Measurements from ENCODE around the gene CDC42EP4. TPM values are rescaled to one million over a fixed set of nuclear protein-coding genes. Genes with fewer than 3 reads are reported as not detected.
A peak's percentile ranks its signal among the peaks of the same experiment; 100 is the strongest.

CDC42EP4 gene
- total and polyA plus RNA-seq, 5 experiments from 2014 or later, result 0.21 to 0.96 (median 0.50) TPM; not detected in 2

GRCh38 chr17:73261952-73262675 is 49.7 kb downstream of the CDC42EP4 start:
- ATAC-seq, result no peak
- Mint-ChIP-seq H3K36me3 (no peaks in the 10 kb centered on the region), H3K27ac (peak overlapping the region in 1 of 10 donors; percentile 79), H3K9me3 (no peaks in the 10 kb centered on the region), H3K4me1 (no peaks in the 10 kb centered on the region), H3K4me3 (no peak overlapping the region), H3K27me3 (peaks cover 0 to 4% (median 0%) of the 10 kb centered on the region in 5 donors)
- POLR2A ChIA-PET, result no interaction called here
- no peak for DNase-seq

- Mint-ChIP-seq H3K36me3 (no peaks in the 10 kb centered on the region), H3K27me3 (peaks cover 0 to 4% (median 0%) of the 10 kb centered on the region in 5 donors)
- ATAC-seq, result no peak
These were observed 50.2 kb downstream of the CDC42EP4 start, which contains the start of gene CPSF4L for GRCh38 chr17:73261617-73261951. CPSF4L (minus strand) TSS chr17:73261880; CDS start chr17:73261818, 62 bp downstream.

DNA sequence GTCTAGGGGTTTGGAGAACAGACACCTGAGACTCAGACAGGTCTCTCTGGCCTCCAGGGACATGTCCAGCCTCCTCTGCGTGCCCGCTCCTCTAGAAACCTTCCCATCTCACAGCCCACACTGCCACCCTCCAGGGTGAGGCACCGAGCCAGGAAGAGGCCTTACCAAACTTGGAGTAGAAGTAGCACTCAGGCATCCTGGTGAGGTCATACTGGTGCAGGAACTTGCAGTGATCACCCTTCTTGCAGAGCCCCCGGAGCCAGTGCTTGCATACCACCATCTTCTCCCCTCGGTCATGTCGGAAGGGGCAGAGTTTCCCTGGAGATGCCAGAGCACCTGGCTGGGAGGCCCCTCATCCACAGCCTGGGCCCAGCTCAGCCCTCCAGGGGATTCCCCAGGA is 54.3 kb downstream of the CDC42EP4 start:
- Mint-ChIP-seq H3K36me3 (no peaks in the 10 kb centered on the region), H3K27ac (peak overlapping the region in 1 of 10 donors; percentile 56), H3K4me1 (peaks cover 0 to 4% (median 0%) of the 10 kb centered on the region in 4 donors), H3K4me3 (no peak overlapping the region), H3K27me3 (peaks cover 0 to 2% (median 0%) of the 10 kb centered on the region in 5 donors), H3K9me3 (no peaks in the 10 kb centered on the region)
- no peak for ATAC-seq
- POLR2A ChIA-PET, result no interaction called here
- DNase-seq, result no peak

More at GRCh38 chr17:73261617-73261951, 50.2 kb downstream of the CDC42EP4 start, which contains the start of gene CPSF4L:
- DNase-seq, result no peak
- POLR2A ChIA-PET, result no interaction called here
- H3K27ac Mint-ChIP-seq, result peak within 1 kb of the TSS in 3 of 10 donors; percentile 46 to 79 (median 71)
- H3K4me3 Mint-ChIP-seq, result no peak within 1 kb of the TSS
- no peaks in the 10 kb centered on the region for H3K4me1 Mint-ChIP-seq
- H3K9me3 Mint-ChIP-seq, result no peaks in the 10 kb centered on the region

DNA sequence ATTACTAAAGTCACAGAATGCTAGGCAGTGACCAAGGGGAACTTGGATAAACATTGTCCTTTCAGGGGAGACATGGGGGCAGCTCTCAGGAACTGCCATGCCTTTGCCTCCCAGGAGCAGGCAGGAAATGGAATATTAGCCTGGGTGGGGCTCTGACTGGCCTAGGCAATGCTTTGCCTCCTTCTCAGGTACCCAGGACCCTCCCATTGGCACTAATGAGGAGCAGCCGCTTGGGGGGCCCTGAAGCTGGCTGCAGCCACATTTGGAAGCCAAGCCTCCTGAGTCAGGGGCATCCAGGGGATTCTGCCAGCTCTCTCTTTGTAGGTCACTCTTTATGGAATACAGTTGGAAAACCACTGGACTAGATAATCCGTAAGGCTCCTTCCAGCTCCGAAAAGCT is 55.6 kb downstream of the CDC42EP4 start:
- Mint-ChIP-seq H3K4me1 (peaks cover 0 to 4% (median 0%) of the 10 kb centered on the region in 4 donors), H3K36me3 (no peaks in the 10 kb centered on the region), H3K27ac (no peak overlapping the region), H3K27me3 (peaks cover 0 to 2% (median 0%) of the 10 kb centered on the region in 5 donors), H3K4me3 (no peak overlapping the region), H3K9me3 (no peaks in the 10 kb centered on the region)
- ATAC-seq (no peak), DNase-seq (no peak)
- POLR2A ChIA-PET, result no interaction called here

DNA sequence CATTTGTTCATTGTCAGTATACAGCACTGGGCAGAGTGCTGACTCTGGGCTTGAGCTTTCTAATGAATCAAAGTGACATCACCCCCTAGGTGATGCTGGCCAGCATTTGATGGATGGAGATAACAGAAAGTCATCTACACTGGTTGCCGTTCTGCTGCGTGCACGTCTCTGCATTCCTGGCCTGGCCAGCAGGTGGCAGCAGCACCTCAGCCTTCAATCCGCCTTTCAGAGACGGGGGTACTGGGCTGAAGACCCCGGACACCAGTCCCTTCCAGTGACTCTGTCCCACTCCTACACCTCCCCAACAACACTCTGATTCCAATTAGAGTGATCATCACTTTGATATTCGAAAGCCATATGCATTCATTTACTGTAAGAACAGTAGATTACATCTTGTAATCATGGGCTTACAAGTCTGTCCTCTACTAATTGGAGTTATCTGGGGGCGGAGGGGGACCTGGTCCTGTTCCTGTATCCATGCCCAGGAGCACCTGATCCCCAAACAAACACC is 56.1 kb downstream of the CDC42EP4 start:
- Mint-ChIP-seq H3K36me3 (no peaks in the 10 kb centered on the region), H3K27me3 (peaks cover 0 to 2% (median 0%) of the 10 kb centered on the region in 5 donors), H3K27ac (peak overlapping the region in 1 of 10 donors; percentile 27), H3K4me3 (no peak overlapping the region), H3K9me3 (no peaks in the 10 kb centered on the region), H3K4me1 (peaks cover 0 to 4% (median 0%) of the 10 kb centered on the region in 4 donors)
- ATAC-seq (peak; percentile 63 to 86), DNase-seq (peak in 9 of 10 donors; percentile 19 to 56 (median 42))
- POLR2A ChIA-PET, result interaction anchor here (0.6 kb wide), 1 partner anchor 465 kb away, joined by 3 read pairs; no protein-coding TSS in a partner anchor

GRCh38 chr17:73251871-73252270 is 59.9 kb downstream of the CDC42EP4 start:
- H3K4me3 Mint-ChIP-seq, result no peak overlapping the region
- H3K4me1 Mint-ChIP-seq, result peaks cover 0 to 4% (median 0%) of the 10 kb centered on the region in 4 donors
- peaks cover 0 to 2% (median 0%) of the 10 kb centered on the region in 5 donors for H3K27me3 Mint-ChIP-seq
- peak overlapping the region in 1 of 10 donors; percentile 43 for H3K27ac Mint-ChIP-seq
- ATAC-seq (no peak), DNase-seq (no peak)
- no peaks in the 10 kb centered on the region for H3K9me3 Mint-ChIP-seq
- POLR2A ChIA-PET, result interaction anchor here (0.6 kb wide), 1 partner anchor 347 kb away, joined by 3 read pairs; no protein-coding TSS in a partner anchor
- H3K36me3 Mint-ChIP-seq, result peaks cover 0 to 20% (median 4%) of the 10 kb centered on the region in 3 donors

DNA sequence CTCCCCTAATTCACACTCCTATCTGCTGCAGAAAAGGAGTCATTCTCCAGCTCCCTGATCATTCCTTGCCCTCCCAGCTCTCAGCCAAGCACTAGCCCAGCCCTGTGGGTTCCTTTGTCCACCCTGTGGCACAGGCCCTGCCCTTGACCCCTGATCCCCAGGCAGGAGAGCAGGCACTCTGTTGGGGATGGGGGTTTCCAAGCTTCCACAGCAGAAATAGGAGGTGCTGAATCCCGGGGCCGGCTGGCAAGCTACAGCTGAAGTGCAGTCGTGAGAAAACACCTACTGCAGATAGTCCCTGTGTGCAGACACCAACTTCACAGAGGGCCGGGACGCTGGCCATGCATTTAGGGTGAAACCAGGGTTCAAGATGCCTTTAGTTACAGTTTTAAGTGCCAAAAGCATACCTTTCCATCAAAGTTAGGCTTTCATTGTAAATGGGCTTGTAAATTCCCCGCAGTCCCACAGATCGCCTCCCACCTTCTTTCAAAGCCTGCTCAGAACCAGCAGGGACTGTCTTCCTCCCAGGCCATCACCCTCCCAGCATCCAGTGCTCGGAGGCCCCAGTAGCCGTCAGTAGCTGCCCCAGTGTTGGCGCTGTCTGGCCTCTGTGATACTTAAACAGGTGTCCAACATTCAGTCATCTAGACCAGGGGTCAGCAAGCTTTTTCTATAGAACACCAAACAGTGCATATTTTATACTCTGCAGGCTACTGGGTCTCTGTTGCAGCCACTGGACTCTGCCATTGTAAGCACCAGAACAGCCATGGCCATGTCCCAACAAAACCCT is 60.8 kb downstream of the CDC42EP4 start:
- peak overlapping the region in 4 of 10 donors; percentile 20 to 52 (median 36) for H3K27ac Mint-ChIP-seq
- ATAC-seq, result no peak

GRCh38 chr17:73249700-73250099 is 62.1 kb downstream of the CDC42EP4 start:
- H3K27ac Mint-ChIP-seq, result peak overlapping the region in 1 of 10 donors; percentile 62
- H3K9me3 Mint-ChIP-seq, result no peaks in the 10 kb centered on the region
- DNase-seq, result no peak
- H3K36me3 Mint-ChIP-seq, result peaks cover 0 to 35% (median 4%) of the 10 kb centered on the region in 3 donors
- no peak for ATAC-seq
- no peaks in the 10 kb centered on the region for H3K27me3 Mint-ChIP-seq
- POLR2A ChIA-PET, result interaction anchor here (0.6 kb wide), 1 partner anchor 17 kb away, joined by 4 read pairs; no protein-coding TSS in a partner anchor
- no peak overlapping the region for H3K4me3 Mint-ChIP-seq
- no peaks in the 10 kb centered on the region for H3K4me1 Mint-ChIP-seq

More for the DNA sequence above, 60.8 kb downstream of the CDC42EP4 start:
- H3K27me3 Mint-ChIP-seq, result peaks cover 0 to 2% (median 0%) of the 10 kb centered on the region in 5 donors
- peaks cover 0 to 4% (median 0%) of the 10 kb centered on the region in 4 donors for H3K4me1 Mint-ChIP-seq
- DNase-seq, result no peak
- no peak overlapping the region for H3K4me3 Mint-ChIP-seq
- peaks cover 0 to 27% (median 4%) of the 10 kb centered on the region in 3 donors for H3K36me3 Mint-ChIP-seq
- POLR2A ChIA-PET, result no interaction called here
- H3K9me3 Mint-ChIP-seq, result no peaks in the 10 kb centered on the region

GRCh38 chr17:73248532-73248931 is 63.3 kb downstream of the CDC42EP4 start:
- peak overlapping the region in 2 of 10 donors; percentile 70 to 77 for H3K27ac Mint-ChIP-seq
- DNase-seq, result no peak
- H3K4me1 Mint-ChIP-seq, result no peaks in the 10 kb centered on the region
- POLR2A ChIA-PET, result no interaction called here
- H3K9me3 Mint-ChIP-seq, result no peaks in the 10 kb centered on the region
- no peaks in the 10 kb centered on the region for H3K27me3 Mint-ChIP-seq
- H3K36me3 Mint-ChIP-seq, result peaks cover 0 to 44% (median 4%) of the 10 kb centered on the region in 3 donors
- no peak overlapping the region for H3K4me3 Mint-ChIP-seq
- ATAC-seq, result no peak

GRCh38 chr17:73247726-73248125 is 64.1 kb downstream of the CDC42EP4 start:
- peaks cover 0 to 50% (median 4%) of the 10 kb centered on the region in 3 donors for H3K36me3 Mint-ChIP-seq
- H3K27me3 Mint-ChIP-seq, result no peaks in the 10 kb centered on the region
- POLR2A ChIA-PET, result no interaction called here
- peaks cover 0 to 1% (median 0%) of the 10 kb centered on the region in 4 donors for H3K4me1 Mint-ChIP-seq
- DNase-seq, result no peak
- H3K4me3 Mint-ChIP-seq, result no peak overlapping the region
- H3K9me3 Mint-ChIP-seq, result no peaks in the 10 kb centered on the region
- H3K27ac Mint-ChIP-seq, result peak overlapping the region in 3 of 10 donors; percentile 18 to 70 (median 48)
- ATAC-seq, result no peak

DNA sequence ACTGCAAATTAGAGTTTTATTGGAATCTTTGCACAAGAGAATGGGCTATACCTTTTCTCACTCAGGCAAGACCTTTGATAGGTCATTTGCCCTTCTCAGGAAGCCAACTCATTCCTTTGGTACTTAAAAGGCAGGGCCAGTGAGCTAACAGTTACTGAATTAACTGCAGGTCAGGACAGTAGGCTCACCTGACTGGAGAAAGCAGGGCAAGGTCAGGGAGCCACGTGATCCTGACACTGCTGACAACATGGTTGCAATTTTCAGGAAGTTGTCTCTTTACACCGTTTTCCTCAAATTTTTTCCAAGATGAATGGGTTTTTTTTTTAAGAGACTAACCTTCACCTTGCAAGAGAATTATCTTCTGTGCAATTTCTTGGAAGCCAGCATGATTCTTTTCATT is 71.2 kb downstream of the CDC42EP4 start:
- DNase-seq (no peak), ATAC-seq (no peak)
- POLR2A ChIA-PET, result interaction anchor here (0.7 kb wide), 1 partner anchor 9 kb away, joined by 3 read pairs; a partner anchor contains a TSS
- Mint-ChIP-seq H3K4me3 (no peak overlapping the region), H3K27me3 (no peaks in the 10 kb centered on the region), H3K9me3 (no peaks in the 10 kb centered on the region), H3K4me1 (peaks cover 11 to 66% (median 50%) of the 10 kb centered on the region in 4 donors), H3K27ac (no peak overlapping the region), H3K36me3 (peaks cover 0 to 56% (median 17%) of the 10 kb centered on the region in 3 donors)

DNA sequence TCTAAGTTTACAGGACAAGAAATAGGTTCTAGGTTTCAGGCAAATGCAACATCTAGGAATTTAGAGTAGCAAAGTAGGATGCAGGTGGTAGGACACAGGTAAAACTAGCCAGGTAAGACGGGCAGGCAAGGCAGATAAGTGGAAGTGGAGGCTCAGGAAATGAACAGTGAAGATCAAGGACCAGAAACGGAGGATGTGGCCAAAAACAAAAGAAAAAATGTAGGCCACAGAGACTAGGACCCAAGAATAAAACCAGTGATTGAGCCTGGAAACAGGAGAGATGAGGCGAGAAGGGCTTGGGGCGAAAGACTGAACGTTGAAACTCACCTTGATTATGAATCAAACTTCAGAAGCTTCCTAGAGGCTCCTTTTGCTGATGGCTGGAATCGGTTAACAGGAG is 74.1 kb downstream of the CDC42EP4 start:
- H3K27me3 Mint-ChIP-seq, result no peaks in the 10 kb centered on the region
- DNase-seq (peak in 3 of 10 donors; percentile 14 to 32 (median 20)), ATAC-seq (peak; percentile 35 to 52)
- no peaks in the 10 kb centered on the region for H3K9me3 Mint-ChIP-seq
- H3K4me3 Mint-ChIP-seq, result peak overlapping the region; percentile 1 to 79 (median 62)
- H3K36me3 Mint-ChIP-seq, result peaks cover 0 to 45% (median 21%) of the 10 kb centered on the region in 3 donors
- peaks cover 18 to 79% (median 67%) of the 10 kb centered on the region in 4 donors for H3K4me1 Mint-ChIP-seq
- POLR2A ChIA-PET, result interaction anchor here (0.5 to 1.5 kb wide), 2 partner anchors 17 to 44 kb away, joined by 3 to 4 read pairs; no protein-coding TSS in a partner anchor
- peak overlapping the region; percentile 8 to 82 (median 64) for H3K27ac Mint-ChIP-seq

Data from naive thymus-derived CD8-positive, alpha-beta T cell (primary cell).